HuH-7 (cell line): Measurements from ENCODE around the gene GRN.
A peak's percentile ranks its signal among the peaks of the same experiment; 100 is the strongest.
"Not testable (repeated sequence)": the region's sequence is repeated elsewhere in the genome, so short reads cannot be mapped to it uniquely, and the experiment has no call there.

Experiments
- DNase-seq: peaks from one replicate; pipeline ENCODE4 v3.0.0; 2011; ENCODE audit warnings: low spot score

The GRN gene

GRCh38 chr17:44383363-44383762 lies 38.3 kb downstream of the GRN start:
- DNase-seq = no peak

GRCh38 chr17:44383861-44384260 lies 38.8 kb downstream of the GRN start:
- no peak for DNase-seq

- DNase-seq = no peak
Observed at GRCh38 chr17:44384281-44384822, 39.2 kb downstream of the GRN start.

- no peak for DNase-seq
Observed at GRCh38 chr17:44384823-44385286, 39.8 kb downstream of the GRN start.

- peak; percentile 93 for DNase-seq
Observed at GRCh38 chr17:44385287-44386181, 40.4 kb downstream of the GRN start.

GRCh38 chr17:44386182-44386525 lies 41.1 kb downstream of the GRN start:
- no peak for DNase-seq

- DNase-seq = no peak
Observed at GRCh38 chr17:44387804-44388203, 42.7 kb downstream of the GRN start.

GRCh38 chr17:44389281-44389680 lies 44.2 kb downstream of the GRN start, which contains the start of gene ITGA2B:
Gene ITGA2B, minus strand, starts transcription at chr17:44389649. Its CDS starts 176 bp downstream, at chr17:44389473.
- no peak for DNase-seq

- DNase-seq = no peak
Observed at GRCh38 chr17:44389723-44390202, 44.7 kb downstream of the GRN start.

- DNase-seq = no peak
Observed at GRCh38 chr17:44390250-44390870, 45.3 kb downstream of the GRN start.

- DNase-seq = not testable (repeated sequence)
Observed at GRCh38 chr17:44394112-44394511, 49.0 kb downstream of the GRN start.

- DNase-seq = no peak
Observed at GRCh38 chr17:44394833-44395232, 49.7 kb downstream of the GRN start.

GRCh38 chr17:44396946-44397345 lies 51.8 kb downstream of the GRN start:
- no peak for DNase-seq

- DNase-seq = no peak
Observed at GRCh38 chr17:44397479-44398440, 52.7 kb downstream of the GRN start.

- no peak for DNase-seq
Observed at GRCh38 chr17:44398692-44399691, 53.9 kb downstream of the GRN start.

- DNase-seq = no peak
Observed at GRCh38 chr17:44400226-44400847, 55.2 kb downstream of the GRN start.
